Activated CD4-positive, alpha-beta memory T cell treated with anti-CD3 and anti-CD28 coated beads, Interleukin-2, amount 10 ng/mL, durations not matched to agents 7 days and 5 days (primary cell): Measurements from ENCODE around the gene AP3S1. TPM values are rescaled to one million over a fixed set of nuclear protein-coding genes. Genes with fewer than 3 reads are reported as not detected.
"Not testable (repeated sequence)": the region's sequence is repeated elsewhere in the genome, so short reads cannot be mapped to it uniquely, and the experiment has no call there.

Experiments
- CTCF ChIA-PET: fragments of 350-600 bp; sonication (Branson Sonifier 250); formaldehyde crosslinking; loops from one replicate; lab custom pipeline; 2021; ENCODE audit warnings: antibody characterized with exemption, inconsistent platforms; lab: Charles Lee
- POLR2A ChIA-PET: fragments of 350-600 bp; sonication (Branson Sonifier 250); formaldehyde crosslinking; loops from one replicate; lab custom pipeline; 2021; ENCODE audit warnings: antibody characterized with exemption; lab: Charles Lee
- DNase-seq: peaks from one replicate; pipeline ENCODE4 v3.0.0-alpha.2; 2020
- H3K27ac Mint-ChIP-seq: one replicate; pipeline ENCODE4 v1.8.0; 2021; ENCODE audit warnings: mild to moderate bottlenecking, mixed read lengths
- H3K27me3 Mint-ChIP-seq: one replicate; pipeline ENCODE4 v1.8.0; 2021; ENCODE audit warnings: mixed read lengths
- H3K36me3 Mint-ChIP-seq: one replicate; pipeline ENCODE4 v1.8.0; 2021; ENCODE audit warnings: low read depth, mixed read lengths
- H3K4me1 Mint-ChIP-seq: one replicate; pipeline ENCODE4 v1.8.0; 2021; ENCODE audit warnings: mixed read lengths
- H3K4me3 Mint-ChIP-seq: one replicate; pipeline ENCODE4 v1.8.0; 2021; ENCODE audit warnings: mild to moderate bottlenecking, mixed read lengths
- H3K9me3 Mint-ChIP-seq: one replicate; pipeline ENCODE4 v1.8.0; 2021; ENCODE audit warnings: mixed read lengths
- total RNA-seq, 2 experiments: library from RNA; stranded (reverse); gene quantifications; one replicate each; pipeline ENCODE4 v1.2.3, GENCODE V29; 2021

Gene AP3S1
- total RNA-seq, 2 experiments from 2014 or later, result 73.5 to 87.0 TPM

GRCh38 chr5:115884704-115885103 lies 43.0 kb downstream of the AP3S1 start:
- ChIA-PET POLR2A (no interaction called here), CTCF (no interaction called here)
- no peaks in the 10 kb centered on the region for H3K27me3 Mint-ChIP-seq
- DNase-seq, result no peak
- H3K9me3 Mint-ChIP-seq, result no peaks in the 10 kb centered on the region
- H3K4me1 Mint-ChIP-seq, result no peaks in the 10 kb centered on the region
- H3K36me3 Mint-ChIP-seq, result peaks cover 25% of the 10 kb centered on the region
- no peak overlapping the region for H3K27ac Mint-ChIP-seq
- no peak overlapping the region for H3K4me3 Mint-ChIP-seq

DNA sequence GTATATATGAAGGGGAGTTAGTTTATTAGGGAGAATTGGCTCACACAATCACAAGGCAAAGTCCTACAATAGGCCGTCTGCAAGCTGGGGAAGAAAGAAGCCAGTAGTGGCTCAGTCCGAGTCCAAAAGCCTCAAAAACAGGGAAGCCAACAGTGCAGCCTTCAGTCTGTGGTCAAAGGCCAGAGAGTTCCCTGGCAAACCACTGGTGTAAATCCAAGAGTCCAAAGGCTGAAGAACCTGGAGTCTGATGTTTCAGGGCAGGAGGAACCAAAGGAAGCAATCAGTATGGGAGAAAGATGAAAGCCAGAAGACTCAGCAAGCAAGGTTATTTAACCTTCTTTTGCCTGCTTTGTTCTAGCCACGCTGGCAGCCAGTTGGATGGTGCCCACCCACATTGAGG lies 43.5 kb downstream of the AP3S1 start:
- H3K27me3 Mint-ChIP-seq, H3K9me3 Mint-ChIP-seq, H3K27ac Mint-ChIP-seq, H3K4me1 Mint-ChIP-seq, DNase-seq, POLR2A ChIA-PET, CTCF ChIA-PET, H3K4me3 Mint-ChIP-seq: not testable (repeated sequence)
- peaks cover 22% of the 10 kb centered on the region for H3K36me3 Mint-ChIP-seq

- POLR2A ChIA-PET, result no interaction called here
These were observed 46.3 kb downstream of the AP3S1 start for GRCh38 chr5:115888027-115888426.

DNA sequence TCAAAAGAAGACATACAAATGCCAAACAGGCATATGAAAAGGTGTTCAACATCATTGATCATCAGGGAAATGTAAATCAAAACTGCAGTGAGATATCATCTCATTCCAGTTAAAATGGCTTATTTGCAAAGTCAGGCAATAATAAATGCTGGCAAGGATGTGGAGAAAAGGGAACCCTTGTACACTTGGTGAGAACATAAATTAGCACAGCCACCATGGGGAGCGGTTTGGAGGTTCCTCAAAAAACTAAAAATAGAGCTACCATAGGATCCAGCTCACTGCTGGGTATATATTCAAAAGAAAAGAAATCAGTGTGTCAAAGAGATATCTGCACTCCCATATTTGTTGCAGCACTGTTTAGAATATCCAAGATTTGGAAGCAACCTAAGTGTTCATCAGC lies 50.3 kb downstream of the AP3S1 start:
- Mint-ChIP-seq H3K36me3 (peaks cover 7% of the 10 kb centered on the region), H3K4me1 (no peaks in the 10 kb centered on the region), H3K27ac (no peak overlapping the region), H3K27me3 (no peaks in the 10 kb centered on the region), H3K4me3 (no peak overlapping the region), H3K9me3 (no peaks in the 10 kb centered on the region)
- ChIA-PET CTCF (no interaction called here), POLR2A (no interaction called here)
- no peak for DNase-seq

More at GRCh38 chr5:115888027-115888426, 46.3 kb downstream of the AP3S1 start:
- CTCF ChIA-PET, result interaction anchor here (1.0 kb wide), 1 partner anchor 180 kb away, joined by 4 read pairs; no protein-coding TSS in a partner anchor
- no peaks in the 10 kb centered on the region for H3K4me1 Mint-ChIP-seq
- no peak overlapping the region for H3K27ac Mint-ChIP-seq
- DNase-seq, result no peak
- no peak overlapping the region for H3K4me3 Mint-ChIP-seq
- H3K36me3 Mint-ChIP-seq, result peaks cover 3% of the 10 kb centered on the region
- H3K9me3 Mint-ChIP-seq, result no peaks in the 10 kb centered on the region
- H3K27me3 Mint-ChIP-seq, result no peaks in the 10 kb centered on the region

DNA sequence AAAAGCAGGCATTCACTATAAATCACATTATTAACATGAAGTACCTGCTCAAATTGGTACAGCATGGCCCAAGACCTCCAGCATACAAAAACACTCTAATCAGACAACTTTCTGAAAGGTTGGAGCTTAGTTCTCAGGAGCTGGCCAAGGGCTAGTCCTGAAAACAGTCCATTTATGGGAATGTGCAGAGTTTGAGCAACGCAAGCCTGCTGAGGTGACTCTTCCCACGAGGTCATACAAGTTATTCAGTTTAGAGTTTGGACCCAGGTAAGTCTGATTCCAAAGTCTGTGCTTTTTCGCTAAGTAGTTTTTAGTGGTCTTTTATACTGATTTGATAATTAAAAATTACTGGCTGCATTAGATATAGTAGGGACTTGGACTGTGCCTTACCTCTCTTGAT lies 52.6 kb downstream of the AP3S1 start:
- POLR2A ChIA-PET, result no interaction called here
- no peak overlapping the region for H3K27ac Mint-ChIP-seq
- no peaks in the 10 kb centered on the region for H3K27me3 Mint-ChIP-seq
- H3K36me3 Mint-ChIP-seq, result peaks cover 15% of the 10 kb centered on the region
- no peaks in the 10 kb centered on the region for H3K9me3 Mint-ChIP-seq
- CTCF ChIA-PET, result no interaction called here
- no peaks in the 10 kb centered on the region for H3K4me1 Mint-ChIP-seq
- DNase-seq, result no peak
- H3K4me3 Mint-ChIP-seq, result no peak overlapping the region

GRCh38 chr5:115895821-115896220 lies 54.1 kb downstream of the AP3S1 start:
- no peaks in the 10 kb centered on the region for H3K4me1 Mint-ChIP-seq
- no peaks in the 10 kb centered on the region for H3K27me3 Mint-ChIP-seq
- no peak overlapping the region for H3K27ac Mint-ChIP-seq
- no peak overlapping the region for H3K4me3 Mint-ChIP-seq
- CTCF ChIA-PET, result no interaction called here
- no peak for DNase-seq
- peaks cover 15% of the 10 kb centered on the region for H3K36me3 Mint-ChIP-seq
- H3K9me3 Mint-ChIP-seq, result no peaks in the 10 kb centered on the region
- POLR2A ChIA-PET, result no interaction called here

GRCh38 chr5:115898656-115899055 lies 56.9 kb downstream of the AP3S1 start:
- CTCF ChIA-PET, result no interaction called here
- no peak overlapping the region for H3K27ac Mint-ChIP-seq
- no peak overlapping the region for H3K4me3 Mint-ChIP-seq
- H3K36me3 Mint-ChIP-seq, result peaks cover 15% of the 10 kb centered on the region
- no peak for DNase-seq
- POLR2A ChIA-PET, result no interaction called here
- no peaks in the 10 kb centered on the region for H3K9me3 Mint-ChIP-seq
- H3K4me1 Mint-ChIP-seq, result no peaks in the 10 kb centered on the region
- H3K27me3 Mint-ChIP-seq, result no peaks in the 10 kb centered on the region

GRCh38 chr5:115907177-115907576 lies 65.4 kb downstream of the AP3S1 start:
- ChIA-PET CTCF (no interaction called here), POLR2A (no interaction called here)
- H3K27me3 Mint-ChIP-seq, result no peaks in the 10 kb centered on the region
- no peak overlapping the region for H3K27ac Mint-ChIP-seq
- no peak overlapping the region for H3K4me3 Mint-ChIP-seq
- no peak for DNase-seq
- H3K9me3 Mint-ChIP-seq, result no peaks in the 10 kb centered on the region
- no peaks in the 10 kb centered on the region for H3K4me1 Mint-ChIP-seq
- no peaks in the 10 kb centered on the region for H3K36me3 Mint-ChIP-seq

GRCh38 chr5:115913623-115914400 lies 72.1 kb downstream of the AP3S1 start:
- DNase-seq, H3K9me3 Mint-ChIP-seq, H3K27me3 Mint-ChIP-seq, H3K27ac Mint-ChIP-seq, H3K4me3 Mint-ChIP-seq, H3K36me3 Mint-ChIP-seq, POLR2A ChIA-PET, H3K4me1 Mint-ChIP-seq: not testable (repeated sequence)
- CTCF ChIA-PET, result interaction anchor here (0.9 kb wide), 1 partner anchor 154 kb away, joined by 3 read pairs; no protein-coding TSS in a partner anchor

- H3K4me3 Mint-ChIP-seq, result no peak overlapping the region
- DNase-seq, result no peak
- ChIA-PET POLR2A (no interaction called here), CTCF (no interaction called here)
- H3K27ac Mint-ChIP-seq, result no peak overlapping the region
- no peaks in the 10 kb centered on the region for H3K36me3 Mint-ChIP-seq
- no peaks in the 10 kb centered on the region for H3K9me3 Mint-ChIP-seq
- H3K4me1 Mint-ChIP-seq, result no peaks in the 10 kb centered on the region
- no peaks in the 10 kb centered on the region for H3K27me3 Mint-ChIP-seq
These were observed 78.5 kb downstream of the AP3S1 start for GRCh38 chr5:115920171-115920725.

- H3K9me3 Mint-ChIP-seq, H3K4me1 Mint-ChIP-seq, H3K36me3 Mint-ChIP-seq, H3K27me3 Mint-ChIP-seq, H3K4me3 Mint-ChIP-seq, H3K27ac Mint-ChIP-seq, CTCF ChIA-PET, DNase-seq, POLR2A ChIA-PET: not testable (repeated sequence)
These were observed 87.1 kb downstream of the AP3S1 start for GRCh38 chr5:115928578-115929407.

DNA sequence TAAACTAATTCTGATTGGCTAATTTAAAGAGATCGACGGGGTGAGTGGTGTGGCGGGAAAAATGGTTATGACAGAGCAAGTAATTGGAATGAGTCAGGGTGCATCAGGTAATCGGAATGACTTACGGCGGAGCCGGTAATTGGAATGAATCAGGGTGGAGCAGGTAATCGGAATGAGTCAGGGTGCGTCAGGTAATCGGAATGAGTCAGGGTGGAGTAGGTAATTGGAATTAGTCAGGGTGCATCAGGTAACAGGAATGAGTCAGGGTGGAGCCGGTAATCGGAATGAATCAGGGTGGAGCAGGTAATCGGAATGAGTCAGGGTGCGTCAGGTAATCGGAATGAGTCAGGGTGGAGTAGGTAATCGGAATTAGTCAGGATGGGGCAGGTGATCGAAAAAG lies 88.4 kb downstream of the AP3S1 start:
- H3K27me3 Mint-ChIP-seq, H3K4me3 Mint-ChIP-seq, H3K36me3 Mint-ChIP-seq, DNase-seq, H3K4me1 Mint-ChIP-seq, H3K9me3 Mint-ChIP-seq, POLR2A ChIA-PET, H3K27ac Mint-ChIP-seq, CTCF ChIA-PET: not testable (repeated sequence)

- no peak for DNase-seq
- Mint-ChIP-seq H3K4me3 (no peak overlapping the region), H3K9me3 (no peaks in the 10 kb centered on the region), H3K27me3 (no peaks in the 10 kb centered on the region), H3K4me1 (no peaks in the 10 kb centered on the region), H3K27ac (no peak overlapping the region), H3K36me3 (no peaks in the 10 kb centered on the region)
- CTCF ChIA-PET, result no interaction called here
- POLR2A ChIA-PET, result no interaction called here
These were observed 89.0 kb downstream of the AP3S1 start for GRCh38 chr5:115930630-115931337.
